SK-N-MC (cell line): Measurements from ENCODE around the gene SCARF2.

Experiments
- EZH2 ChIP-seq: fragments of 200-600 bp; sonication (generic); IDR thresholded peaks from one replicate; pipeline ENCODE4 v1.6.1; 2017; ENCODE audit warnings: antibody characterized with exemption
- FOXP2 ChIP-seq: optimal IDR thresholded peaks from 2 replicates; pipeline ENCODE3; 2011; ENCODE audit warnings: mild to moderate bottlenecking, moderate library complexity; ENCODE audit not compliant: insufficient read depth; ENCODE audit errors: extremely low read length, control extremely low read depth
- POLR2AphosphoS5 ChIP-seq: IDR thresholded peaks from 2 replicates; pipeline ENCODE4 v1.6.1; 2012; ENCODE audit warnings: mild to moderate bottlenecking, low read depth, low read length, borderline replicate concordance

DNA sequence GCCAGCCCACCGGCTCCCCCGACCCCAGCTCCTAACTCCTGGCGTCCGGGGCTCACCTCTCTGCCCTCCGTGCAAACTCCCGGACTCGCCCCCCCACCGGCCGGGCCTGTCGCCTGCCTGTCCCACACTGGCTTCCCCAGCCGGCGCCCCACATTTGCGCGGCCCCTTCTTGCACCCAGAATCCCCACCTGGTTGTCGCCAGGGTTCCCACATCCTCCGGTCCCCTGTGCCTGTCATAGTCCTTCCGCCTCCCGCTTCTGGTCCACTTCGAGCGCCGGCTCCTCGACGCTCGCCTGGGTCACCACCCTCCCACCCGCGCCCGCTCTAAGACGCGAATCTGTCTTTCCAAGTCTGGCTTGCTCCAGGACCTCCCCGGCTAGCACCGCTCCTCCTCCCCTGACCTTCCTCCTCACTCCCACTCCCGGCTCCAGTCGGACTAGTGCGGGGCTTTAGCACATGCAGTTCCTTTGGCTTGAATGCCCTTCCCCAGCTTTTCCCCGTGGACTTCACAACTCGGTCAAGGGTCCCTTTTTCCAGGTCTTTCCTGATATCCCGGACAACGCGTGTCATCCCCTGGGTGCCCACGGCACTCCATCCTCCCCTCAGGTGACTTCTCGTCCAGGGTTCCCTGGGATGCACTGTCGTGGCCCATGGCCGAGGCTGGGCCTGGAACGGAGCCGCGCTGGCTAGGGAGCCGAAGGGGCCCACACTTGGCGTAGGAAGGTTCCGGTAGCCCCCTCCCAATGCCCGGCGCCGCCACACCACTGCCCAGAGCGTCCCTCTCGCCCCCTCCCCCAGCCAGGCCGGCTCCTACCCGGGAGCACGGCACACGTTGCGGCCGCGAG lies 635 bp downstream of the SCARF2 start:
- no peak for TF ChIP-seq EZH2
- TF ChIP-seq POLR2AphosphoS5: no peak; the same call in 1 of the 2 replicates
- no peak for TF ChIP-seq FOXP2
